HepG2 (cell line): Measurements from ENCODE around the gene CEBPB. TPM values are rescaled to one million over a fixed set of nuclear protein-coding genes. Genes with fewer than 3 reads are reported as not detected.

Source experiments
- CSRNP2 ChIP-seq: sonication (generic); formaldehyde crosslinking; conservative IDR thresholded peaks from 2 replicates; pipeline ENCODE4 v1.8.0; 2022; ENCODE audit warnings: low read depth, missing genetic modification reagents
- DRAP1 ChIP-seq: IDR thresholded peaks from 2 replicates; pipeline ENCODE4 v1.6.1; 2016; ENCODE audit warnings: missing genetic modification reagents, missing compliant biosample characterization
- FOXM1 ChIP-seq: sonication (generic); formaldehyde crosslinking; IDR thresholded peaks from 2 replicates; pipeline ENCODE4 v1.5.0; 2020; ENCODE audit warnings: missing genetic modification reagents
- GABPA ChIP-seq, 2 experiments: IDR thresholded peaks; 2 replicates each; pipeline ENCODE4 v1.6.1; 2011 to 2016; ENCODE audit warnings: low read depth in 2 of 2, low read length in 1 of 2, missing biosample characterization in 1 of 2, missing genetic modification characterization in 1 of 2
- GLI4 ChIP-seq: sonication (generic); formaldehyde crosslinking; IDR thresholded peaks from 2 replicates; pipeline ENCODE4 v1.5.1; 2020; ENCODE audit warnings: missing genetic modification reagents, mild to moderate bottlenecking, moderate library complexity, borderline replicate concordance
- HES4 ChIP-seq: sonication (generic); formaldehyde crosslinking; IDR thresholded peaks from 2 replicates; pipeline ENCODE4 v1.9.0; 2021; ENCODE audit warnings: mild to moderate bottlenecking, missing genetic modification reagents, borderline replicate concordance
- IKZF1 ChIP-seq: fragments of 450-650 bp; IDR thresholded peaks from 2 replicates; pipeline ENCODE4 v1.7.1; 2016
- KDM3A ChIP-seq: IDR thresholded peaks from 2 replicates; pipeline ENCODE4 v1.6.1; 2018; ENCODE audit warnings: low read depth, missing compliant biosample characterization
- KDM5B ChIP-seq: sonication (generic); formaldehyde crosslinking; IDR thresholded peaks from 2 replicates; pipeline ENCODE4 v1.4.0; 2020; ENCODE audit warnings: missing genetic modification reagents, mild to moderate bottlenecking, borderline replicate concordance
- MATR3 ChIP-seq: sonication (generic); formaldehyde crosslinking; IDR thresholded peaks from 2 replicates; pipeline ENCODE4 v1.4.0; 2020; ENCODE audit warnings: missing genetic modification reagents
- MIER2 ChIP-seq: IDR thresholded peaks from 2 replicates; pipeline ENCODE4 v1.6.1; 2016; ENCODE audit warnings: missing biosample characterization, missing genetic modification reagents
- NFE2 ChIP-seq: sonication (generic); formaldehyde crosslinking; IDR thresholded peaks from 2 replicates; pipeline ENCODE4 v1.4.0; 2020; ENCODE audit warnings: missing genetic modification reagents
- POGZ ChIP-seq: sonication (generic); formaldehyde crosslinking; IDR thresholded peaks from 2 replicates; pipeline ENCODE4 v1.4.0; 2020; ENCODE audit warnings: mild to moderate bottlenecking, missing genetic modification reagents
- RBAK ChIP-seq: sonication (generic); formaldehyde crosslinking; IDR thresholded peaks from 2 replicates; pipeline ENCODE4 v1.5.1; 2020; ENCODE audit warnings: mild to moderate bottlenecking, missing genetic modification reagents
- SKI ChIP-seq: fragments of 450-650 bp; IDR thresholded peaks from one replicate; pipeline ENCODE4 v1.6.1; 2018; ENCODE audit warnings: mild to moderate bottlenecking; ENCODE audit not compliant: partially characterized antibody
- SNRNP70 ChIP-seq: fragments of 200-400 bp; formaldehyde crosslinking; IDR thresholded peaks from 2 replicates; pipeline ENCODE4 v1.6.1; 2017; ENCODE audit warnings: mild to moderate bottlenecking, low read depth, low read length, moderate library complexity
- SRY ChIP-seq: sonication (generic); formaldehyde crosslinking; IDR thresholded peaks from 2 replicates; pipeline ENCODE4 v1.8.0; 2022; ENCODE audit warnings: mild to moderate bottlenecking, missing genetic modification reagents
- SUZ12 ChIP-seq: fragments of 150-350 bp; IDR thresholded peaks from 2 replicates; pipeline ENCODE4 v1.6.1; 2014; ENCODE audit warnings: low read depth, low read length
- TARDBP ChIP-seq: sonication (generic); formaldehyde crosslinking; IDR thresholded peaks from 2 replicates; pipeline ENCODE4 v1.8.0; 2022; ENCODE audit warnings: mild to moderate bottlenecking, missing genetic modification reagents
- ZBTB25 ChIP-seq: IDR thresholded peaks from 2 replicates; pipeline ENCODE4 v1.6.1; 2018; ENCODE audit warnings: missing genetic modification reagents
- ZBTB46 ChIP-seq: sonication (generic); formaldehyde crosslinking; IDR thresholded peaks from 2 replicates; pipeline ENCODE4 v1.4.0; 2020; ENCODE audit warnings: mild to moderate bottlenecking, missing genetic modification reagents, borderline replicate concordance
- ZFP1 ChIP-seq: IDR thresholded peaks from 2 replicates; pipeline ENCODE4 v1.6.1; 2016
- ZNF224 ChIP-seq: sonication (generic); formaldehyde crosslinking; IDR thresholded peaks from 2 replicates; pipeline ENCODE4 v1.5.0; 2020; ENCODE audit warnings: mild to moderate bottlenecking, missing genetic modification reagents
- ZNF383 ChIP-seq: sonication (generic); formaldehyde crosslinking; IDR thresholded peaks from 2 replicates; pipeline ENCODE4 v1.4.0; 2020; ENCODE audit warnings: missing genetic modification reagents, mild to moderate bottlenecking, borderline replicate concordance
- ZNF510 ChIP-seq: sonication (generic); formaldehyde crosslinking; IDR thresholded peaks from 2 replicates; pipeline ENCODE4 v1.4.0; 2020; ENCODE audit warnings: low read depth, mild to moderate bottlenecking, missing genetic modification reagents
- ZNF672 ChIP-seq: sonication (generic); formaldehyde crosslinking; IDR thresholded peaks from 2 replicates; pipeline ENCODE4 v1.8.1; 2022; ENCODE audit warnings: missing genetic modification reagents
- ZNF678 ChIP-seq: sonication (generic); formaldehyde crosslinking; IDR thresholded peaks from 2 replicates; pipeline ENCODE4 v1.4.0; 2020; ENCODE audit warnings: mild to moderate bottlenecking, missing genetic modification reagents
- ZNF776 ChIP-seq: sonication (generic); formaldehyde crosslinking; IDR thresholded peaks from 2 replicates; pipeline ENCODE4 v1.4.0; 2020; ENCODE audit warnings: mild to moderate bottlenecking, missing genetic modification reagents
- ZNF850 ChIP-seq: sonication (generic); formaldehyde crosslinking; conservative IDR thresholded peaks from 2 replicates; pipeline ENCODE4 v1.9.0; 2021; ENCODE audit warnings: mild to moderate bottlenecking, missing genetic modification reagents
- polyA plus RNA-seq, 8 experiments: library from polyadenylated mRNA; depleted of rRNA in 3 of 8; stranded (reverse) in 7 of 8; unstranded in 1 of 8; fragments of >200 nt; fragmentation: Illumina TruSeq in 4 of 8; extraction: Trizol in 4 of 8; gene quantifications; 2 replicates each; pipeline versions ENCODE4 v1.2.1 to v1.2.3, GENCODE V29; 2011 to 2016; ENCODE audit warnings: low read depth in 4 of 8, missing spikeins in 1 of 8, mixed read lengths in 1 of 8; ENCODE audit not compliant: insufficient read depth in 1 of 8
- total RNA-seq, 5 experiments: library from RNA; depleted of rRNA; stranded (reverse); fragments of >200 nt; fragmentation: Illumina TruSeq; extraction: Trizol; gene quantifications; 2 replicates each; pipeline ENCODE4 v1.2.3, GENCODE V29; 2016; ENCODE audit warnings: low read depth in 1 of 5

The CEBPB gene
- total and polyA plus RNA-seq, 2 of the 13 experiments (the other 11 are each of a cell fraction or from before 2014, with no cell fraction given): 18.5 to 28.2 TPM

GRCh38 chr20:50189681-50190250 lies 864 bp upstream of the CEBPB start (continued):
- TF ChIP-seq ZNF850 (CRISPR knock-in tag) (no peak; the same call in 1 of the 2 replicates), FOXM1 (CRISPR knock-in tag) (no peak), GABPA (IDR thresholded peaks at IDR 0.05; ENCODE audit: low read depth, low read length) (no peak), GABPA (CRISPR knock-in tag; IDR thresholded peaks at IDR 0.05; ENCODE audit: low read depth) (no peak), ZNF678 (no peak), RBAK (CRISPR knock-in tag) (no peak), GLI4 (CRISPR knock-in tag) (peak; percentile 23; the same call in 1 of the 2 replicates), ZBTB46 (no peak), HES4 (CRISPR knock-in tag) (no peak), SRY (CRISPR knock-in tag) (no peak; the same call in 1 of the 2 replicates), ZBTB25 (no peak), ZNF383 (CRISPR knock-in tag) (peak; percentile 67; the same call in 1 of the 2 replicates), SNRNP70 (no peak), KDM3A (CRISPR knock-in tag) (no peak; the same call in 1 of the 2 replicates), KDM5B (0 out of 2 replicates have a peak, but pooled peaks have one; percentile 3), TARDBP (CRISPR knock-in tag) (no peak; the same call in 1 of the 2 replicates), SUZ12 (no peak), ZNF224 (CRISPR knock-in tag) (peak; percentile 56; the same call in 1 of the 2 replicates), ZNF672 (CRISPR knock-in tag) (no peak), NFE2 (CRISPR knock-in tag) (no peak), ZNF776 (CRISPR knock-in tag) (no peak; the same call in 1 of the 2 replicates), POGZ (CRISPR knock-in tag) (no peak), ZNF510 (CRISPR knock-in tag) (no peak), MATR3 (CRISPR knock-in tag) (no peak), CSRNP2 (CRISPR knock-in tag) (no peak), DRAP1 (CRISPR knock-in tag) (no peak), SKI (no peak), MIER2 (CRISPR knock-in tag) (no peak), ZFP1 (no peak), IKZF1 (no peak)
